Keratinocyte (primary cell): ENCODE measurements around the gene TMEM235. TPM values are rescaled to one million over a fixed set of nuclear protein-coding genes. Genes with fewer than 3 reads are reported as not detected.

Experiments used
- DNase-seq: peaks from one replicate; pipeline ENCODE4 v3.0.0-alpha.2; 2011; ENCODE audit warnings: low read depth, missing footprints, low spot score
- FAIRE-seq: peaks from 2 replicates; lab custom pipeline; 2011; peaks lifted over from hg19 to GRCh38; lab: Jason Lieb, UNC
- H2AFZ ChIP-seq: 2 replicates; pipeline ENCODE4 v1.6.0; 2012; ENCODE audit warnings: low read length, control low read depth, inconsistent platforms; ENCODE audit not compliant: control insufficient read depth
- H3K27ac ChIP-seq: 2 replicates; pipeline ENCODE4 v1.5.1; 2011; ENCODE audit warnings: low read length; ENCODE audit not compliant: control insufficient read depth, insufficient read depth
- H3K27me3 ChIP-seq: 3 replicates; pipeline ENCODE4 v1.6.0; 2011; ENCODE audit warnings: low read length; ENCODE audit not compliant: control insufficient read depth, insufficient read depth; ENCODE audit errors: extremely low read depth
- H3K36me3 ChIP-seq, 2 experiments: 2 replicates in 1 of 2; 3 replicates in 1 of 2; pipeline ENCODE4 v1.5.1; 2011; ENCODE audit warnings: low read length in 2 of 2, mild to moderate bottlenecking in 1 of 2; ENCODE audit not compliant: control insufficient read depth in 2 of 2, insufficient read depth in 2 of 2; ENCODE audit errors: extremely low read depth in 1 of 2
- H3K4me1 ChIP-seq: 3 replicates; pipeline ENCODE4 v1.5.1; 2011; ENCODE audit warnings: low read length; ENCODE audit not compliant: control insufficient read depth, insufficient read depth; ENCODE audit errors: extremely low read depth
- H3K4me2 ChIP-seq: 3 replicates; pipeline ENCODE4 v1.6.0; 2011; ENCODE audit warnings: low read depth, low read length; ENCODE audit not compliant: control insufficient read depth, insufficient read depth; ENCODE audit errors: extremely low read depth
- H3K4me3 ChIP-seq, 3 experiments: fragments of 200-600 bp in 1 of 3; sonication (generic) in 1 of 3; 2 replicates in 2 of 3; 3 replicates in 1 of 3; pipeline ENCODE4 v1.5.1; 2011 to 2016; ENCODE audit warnings: low read length in 3 of 3, mild to moderate bottlenecking in 3 of 3, control low read depth in 2 of 3, inconsistent platforms in 1 of 3, low read depth in 1 of 3, mixed read lengths in 1 of 3, mixed run types in 1 of 3, moderate library complexity in 1 of 3; ENCODE audit not compliant: control insufficient read depth in 2 of 3, insufficient read depth in 2 of 3; ENCODE audit errors: extremely low read depth in 1 of 3
- H3K79me2 ChIP-seq: 2 replicates; pipeline ENCODE4 v1.6.0; 2012; ENCODE audit warnings: low read length; ENCODE audit not compliant: control insufficient read depth, insufficient read depth
- H3K9ac ChIP-seq: 3 replicates; pipeline ENCODE4 v1.6.0; 2011; ENCODE audit warnings: low read length; ENCODE audit not compliant: control insufficient read depth, insufficient read depth; ENCODE audit errors: extremely low read depth
- H3K9me1 ChIP-seq: 3 replicates; pipeline ENCODE4 v1.6.0; 2011; ENCODE audit warnings: low read length; ENCODE audit not compliant: control insufficient read depth, insufficient read depth; ENCODE audit errors: extremely low read depth
- H3K9me3 ChIP-seq: 2 replicates; pipeline ENCODE4 v1.5.1; 2012; ENCODE audit warnings: low read depth, low read length; ENCODE audit not compliant: control insufficient read depth
- H4K20me1 ChIP-seq: 3 replicates; pipeline ENCODE4 v1.6.0; 2011; ENCODE audit warnings: low read length; ENCODE audit not compliant: control insufficient read depth, insufficient read depth; ENCODE audit errors: extremely low read depth
- EZH2 ChIP-seq: IDR thresholded peaks from one replicate; pipeline ENCODE4 v1.6.1; 2012; ENCODE audit warnings: inconsistent platforms, mild to moderate bottlenecking, low read length, moderate library complexity
- dilution Hi-C: fragments of 300-500 bp; cut with MboI; formaldehyde crosslinking; loops from one replicate; pipeline ENCODE4 v1.7.0; 2020; ENCODE audit warnings: low sequenced_read_pairs; ENCODE audit not compliant: extremely low pct_ligation_motif_present
- polyA plus RNA-seq, 5 experiments: library from polyadenylated mRNA; depleted of rRNA in 3 of 5; stranded (reverse) in 3 of 5; stranded (forward) in 1 of 5; unstranded in 1 of 5; fragments of >200 nt; gene quantifications; 1 replicate in 1 of 5; 2 replicates in 3 of 5; 3 replicates in 1 of 5; pipeline versions ENCODE4 v1.2.1 to v1.2.3, GENCODE V29; 2011 to 2012; ENCODE audit warnings: missing spikeins in 2 of 5, low read depth in 1 of 5, low replicate concordance in 1 of 5
- TF ChIP-seq, protein P1 (sequence below), 3 experiments: IDR thresholded peaks in 1 of 3; conservative IDR thresholded peaks in 1 of 3; optimal IDR thresholded peaks in 1 of 3; 2 replicates in 2 of 3; 3 replicates in 1 of 3; pipeline versions ENCODE3 to v1.5.1; 2011; ENCODE audit warnings: low read length in 3 of 3, mild to moderate bottlenecking in 3 of 3, moderate library complexity in 2 of 3, control low read depth in 1 of 3, inconsistent platforms in 1 of 3; ENCODE audit not compliant: insufficient read depth in 2 of 3; ENCODE audit errors: extremely low read depth in 1 of 3

TMEM235 gene
- polyA plus RNA-seq, 1 donor (not counting 4 experiments of a cell fraction or from before 2014, with no cell fraction given), result not detected

DNA sequence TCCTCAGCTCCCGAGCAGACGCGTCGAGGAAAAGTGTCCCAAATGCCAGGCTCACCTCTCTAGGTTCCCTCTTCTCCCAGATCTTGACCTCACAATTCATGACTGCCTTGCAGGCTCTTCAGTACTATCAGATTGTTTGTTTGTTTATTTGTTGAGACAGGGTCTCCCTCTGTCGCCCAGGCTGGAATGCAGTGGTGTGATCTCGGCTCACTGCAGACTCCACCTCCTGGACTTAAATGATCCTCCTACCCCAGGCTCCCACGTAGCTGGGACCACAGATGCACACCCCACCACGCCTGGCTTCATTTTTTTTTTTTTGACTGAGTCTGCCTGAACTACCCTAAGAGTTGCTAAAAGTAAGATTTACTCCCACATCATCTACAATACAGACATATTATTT lies 15.9 kb downstream of the TMEM235 start:
- Histone ChIP-seq H3K27me3 (peaks cover 9% of the 10 kb centered on the region), H3K9ac (no peak overlapping the region), H2AFZ (no peak overlapping the region), H3K36me3 (no peaks in the 10 kb centered on the region), H3K9me3 (no peaks in the 10 kb centered on the region), H3K4me1 (peaks cover 9% of the 10 kb centered on the region), H3K4me3 (no peak overlapping the region), H3K79me2 (no peaks in the 10 kb centered on the region), H3K9me1 (no peaks in the 10 kb centered on the region), H3K4me2 (no peak overlapping the region), H4K20me1 (no peaks in the 10 kb centered on the region), H3K27ac (no peak overlapping the region)
- TF ChIP-seq, protein P1, sequence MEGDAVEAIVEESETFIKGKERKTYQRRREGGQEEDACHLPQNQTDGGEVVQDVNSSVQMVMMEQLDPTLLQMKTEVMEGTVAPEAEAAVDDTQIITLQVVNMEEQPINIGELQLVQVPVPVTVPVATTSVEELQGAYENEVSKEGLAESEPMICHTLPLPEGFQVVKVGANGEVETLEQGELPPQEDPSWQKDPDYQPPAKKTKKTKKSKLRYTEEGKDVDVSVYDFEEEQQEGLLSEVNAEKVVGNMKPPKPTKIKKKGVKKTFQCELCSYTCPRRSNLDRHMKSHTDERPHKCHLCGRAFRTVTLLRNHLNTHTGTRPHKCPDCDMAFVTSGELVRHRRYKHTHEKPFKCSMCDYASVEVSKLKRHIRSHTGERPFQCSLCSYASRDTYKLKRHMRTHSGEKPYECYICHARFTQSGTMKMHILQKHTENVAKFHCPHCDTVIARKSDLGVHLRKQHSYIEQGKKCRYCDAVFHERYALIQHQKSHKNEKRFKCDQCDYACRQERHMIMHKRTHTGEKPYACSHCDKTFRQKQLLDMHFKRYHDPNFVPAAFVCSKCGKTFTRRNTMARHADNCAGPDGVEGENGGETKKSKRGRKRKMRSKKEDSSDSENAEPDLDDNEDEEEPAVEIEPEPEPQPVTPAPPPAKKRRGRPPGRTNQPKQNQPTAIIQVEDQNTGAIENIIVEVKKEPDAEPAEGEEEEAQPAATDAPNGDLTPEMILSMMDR (optimal IDR thresholded peaks at IDR 0.05 in 1 of 3, IDR thresholded peaks at IDR 0.05 in 1 of 3, conservative IDR thresholded peaks at IDR 0.05 in 1 of 3; ENCODE audit: extremely low read depth in 1 of 3, insufficient read depth in 2 of 3, low read length in 3 of 3), result no peak
- TF ChIP-seq EZH2, result no peak
- no peak for DNase-seq
- FAIRE-seq, result no peak
- dilution Hi-C loops, result no loop called here

DNA sequence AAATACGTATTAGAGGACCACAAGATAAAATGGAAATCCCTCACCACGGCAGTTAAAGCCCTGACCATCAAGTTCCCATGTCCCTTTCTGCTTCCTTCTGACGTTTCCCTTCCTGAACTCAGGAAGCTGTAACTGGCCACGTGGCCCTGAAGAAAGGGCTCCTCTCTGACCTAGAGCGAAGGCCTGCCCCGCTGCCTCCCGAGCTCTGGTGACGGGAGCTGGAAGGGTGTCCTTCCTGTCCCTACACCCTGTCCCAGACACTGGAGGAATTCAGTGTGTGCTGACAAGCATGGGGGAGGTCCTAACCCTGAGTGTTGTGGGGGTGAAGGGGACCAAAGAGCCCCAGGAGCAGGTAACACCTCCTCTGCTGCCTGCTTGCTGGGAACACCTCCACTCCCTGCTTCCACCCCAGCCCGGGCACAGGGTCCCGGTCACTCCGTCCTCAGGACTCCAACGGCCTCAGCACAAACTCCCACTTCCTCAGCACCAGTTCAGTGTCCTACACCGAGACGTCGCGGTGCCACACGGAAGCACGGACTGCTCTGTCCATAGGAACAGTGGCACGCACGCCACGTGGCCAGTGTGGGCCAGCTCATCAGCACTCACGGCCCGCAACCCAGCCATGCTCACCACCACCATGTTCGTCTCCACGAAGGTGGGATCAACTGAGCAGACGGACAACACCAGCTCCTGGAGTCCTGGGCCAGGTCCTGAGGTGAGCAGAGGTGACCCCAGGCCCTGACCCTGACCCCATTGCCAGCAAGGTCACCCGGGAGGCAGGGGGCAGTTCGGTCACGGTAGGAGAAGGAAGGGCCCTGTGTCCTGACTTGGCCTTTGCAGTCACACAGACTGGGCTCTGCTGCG lies 16.9 kb downstream of the TMEM235 start:
- TF ChIP-seq, protein P1 (optimal IDR thresholded peaks at IDR 0.05 in 1 of 3, IDR thresholded peaks at IDR 0.05 in 1 of 3, conservative IDR thresholded peaks at IDR 0.05 in 1 of 3; ENCODE audit: extremely low read depth in 1 of 3, insufficient read depth in 2 of 3, low read length in 3 of 3), result no peak
- no peak for TF ChIP-seq EZH2
- no peaks in the 10 kb centered on the region for H3K36me3 ChIP-seq
- H3K27ac ChIP-seq, result no peak overlapping the region
- no peak overlapping the region for H3K4me2 ChIP-seq
- dilution Hi-C loops, result no loop called here
- no peak overlapping the region for H3K4me3 ChIP-seq
- no peak overlapping the region for H2AFZ ChIP-seq
- FAIRE-seq (no peak), DNase-seq (no peak)
- H3K9me3 ChIP-seq, result no peaks in the 10 kb centered on the region
- H3K9ac ChIP-seq, result no peak overlapping the region
- H3K79me2 ChIP-seq, result no peaks in the 10 kb centered on the region
- H3K9me1 ChIP-seq, result no peaks in the 10 kb centered on the region
- no peaks in the 10 kb centered on the region for H4K20me1 ChIP-seq
- H3K27me3 ChIP-seq, result peaks cover 9% of the 10 kb centered on the region
- H3K4me1 ChIP-seq, result peaks cover 9% of the 10 kb centered on the region
